Skeletal muscle satellite cell (primary cell): Measurements from ENCODE around the gene AMFR.

Source experiments
- H3K27me3 ChIP-seq: 2 replicates; pipeline ENCODE4 v1.7.0; 2013; ENCODE audit warnings: low read length; ENCODE audit not compliant: control insufficient read depth, insufficient read depth
- H3K36me3 ChIP-seq: 2 replicates; pipeline ENCODE4 v1.7.0; 2013; ENCODE audit warnings: mild to moderate bottlenecking, control low read depth, low read length; ENCODE audit not compliant: insufficient read depth
- H3K4me1 ChIP-seq: 2 replicates; pipeline ENCODE4 v1.7.0; 2013; ENCODE audit warnings: low read length; ENCODE audit not compliant: control insufficient read depth, insufficient read depth
- H3K4me2 ChIP-seq: 2 replicates; pipeline ENCODE4 v1.7.0; 2013; ENCODE audit warnings: mild to moderate bottlenecking, low read length
- H3K4me3 ChIP-seq: 2 replicates; pipeline ENCODE4 v1.7.0; 2013; ENCODE audit warnings: low read length
- H3K9ac ChIP-seq: 2 replicates; pipeline ENCODE4 v1.7.0; 2013; ENCODE audit warnings: mild to moderate bottlenecking, low read depth, low read length, moderate library complexity
- H3K9me3 ChIP-seq: replicated peaks from 2 replicates; pipeline ENCODE4 v1.7.0; 2013; ENCODE audit warnings: mild to moderate bottlenecking, control low read depth, low read length

The AMFR gene

GRCh38 chr16:56423584-56424403 is 1.6 kb downstream of the AMFR start:
- no peaks in the 10 kb centered on the region for H3K27me3 ChIP-seq
- H3K4me1 ChIP-seq = peaks cover 27% of the 10 kb centered on the region
- H3K36me3 ChIP-seq = no peaks in the 10 kb centered on the region
- H3K9me3 ChIP-seq = no peaks in the 10 kb centered on the region
- H3K4me3 ChIP-seq = peak overlapping the region; percentile 75
- H3K9ac ChIP-seq = peak overlapping the region; percentile 97
- H3K4me2 ChIP-seq = peak overlapping the region; percentile 86

- H3K4me3 ChIP-seq = no peak overlapping the region
These were observed 2.4 kb downstream of the AMFR start for GRCh38 chr16:56422896-56423441.

GRCh38 chr16:56421976-56422669 is 3.2 kb downstream of the AMFR start:
- no peaks in the 10 kb centered on the region for H3K9me3 ChIP-seq
- H3K4me1 ChIP-seq = peaks cover 30% of the 10 kb centered on the region
- H3K4me2 ChIP-seq = no peak overlapping the region
- H3K4me3 ChIP-seq = no peak overlapping the region
- no peaks in the 10 kb centered on the region for H3K27me3 ChIP-seq
- H3K36me3 ChIP-seq = no peaks in the 10 kb centered on the region
- no peak overlapping the region for H3K9ac ChIP-seq

More at GRCh38 chr16:56422896-56423441, 2.4 kb downstream of the AMFR start:
- Histone ChIP-seq H3K4me2 (peak overlapping the region; percentile 86), H3K9ac (peak overlapping the region; percentile 97), H3K9me3 (no peaks in the 10 kb centered on the region), H3K36me3 (no peaks in the 10 kb centered on the region), H3K27me3 (no peaks in the 10 kb centered on the region), H3K4me1 (peaks cover 30% of the 10 kb centered on the region)

- Histone ChIP-seq H3K4me1 (peaks cover 30% of the 10 kb centered on the region), H3K4me3 (no peak overlapping the region), H3K9ac (no peak overlapping the region), H3K4me2 (no peak overlapping the region), H3K36me3 (no peaks in the 10 kb centered on the region), H3K9me3 (no peaks in the 10 kb centered on the region), H3K27me3 (no peaks in the 10 kb centered on the region)
These were observed 4.0 kb downstream of the AMFR start for GRCh38 chr16:56421313-56421712.

- H3K4me2 ChIP-seq = no peak overlapping the region
- peaks cover 25% of the 10 kb centered on the region for H3K4me1 ChIP-seq
- no peaks in the 10 kb centered on the region for H3K9me3 ChIP-seq
- H3K36me3 ChIP-seq = no peaks in the 10 kb centered on the region
- H3K9ac ChIP-seq = no peak overlapping the region
- H3K4me3 ChIP-seq = no peak overlapping the region
- H3K27me3 ChIP-seq = no peaks in the 10 kb centered on the region
These were observed 4.7 kb downstream of the AMFR start for GRCh38 chr16:56420613-56421012.

GRCh38 chr16:56419740-56420548 is 5.4 kb downstream of the AMFR start:
- peaks cover 29% of the 10 kb centered on the region for H3K4me1 ChIP-seq

GRCh38 chr16:56417138-56417537 is 8.2 kb downstream of the AMFR start:
- Histone ChIP-seq H3K9ac (no peak overlapping the region), H3K4me1 (peaks cover 16% of the 10 kb centered on the region), H3K36me3 (no peaks in the 10 kb centered on the region), H3K9me3 (no peaks in the 10 kb centered on the region), H3K27me3 (no peaks in the 10 kb centered on the region), H3K4me2 (no peak overlapping the region), H3K4me3 (no peak overlapping the region)

More at GRCh38 chr16:56419740-56420548, 5.4 kb downstream of the AMFR start:
- Histone ChIP-seq H3K4me3 (no peak overlapping the region), H3K9ac (no peak overlapping the region), H3K27me3 (no peaks in the 10 kb centered on the region), H3K36me3 (no peaks in the 10 kb centered on the region), H3K9me3 (no peaks in the 10 kb centered on the region), H3K4me2 (no peak overlapping the region)

- Histone ChIP-seq H3K9me3 (no peaks in the 10 kb centered on the region), H3K36me3 (peaks cover 9% of the 10 kb centered on the region), H3K4me2 (no peak overlapping the region), H3K4me1 (peaks cover 16% of the 10 kb centered on the region), H3K27me3 (no peaks in the 10 kb centered on the region), H3K4me3 (no peak overlapping the region), H3K9ac (no peak overlapping the region)
These were observed 9.5 kb downstream of the AMFR start for GRCh38 chr16:56415875-56416274.

- Histone ChIP-seq H3K4me1 (peaks cover 13% of the 10 kb centered on the region), H3K4me2 (no peak overlapping the region), H3K4me3 (no peak overlapping the region), H3K27me3 (no peaks in the 10 kb centered on the region), H3K9ac (no peak overlapping the region), H3K9me3 (no peaks in the 10 kb centered on the region), H3K36me3 (peaks cover 11% of the 10 kb centered on the region)
These were observed 11.0 kb downstream of the AMFR start for GRCh38 chr16:56414366-56414765.

- Histone ChIP-seq H3K4me1 (peaks cover 15% of the 10 kb centered on the region), H3K36me3 (peaks cover 21% of the 10 kb centered on the region), H3K9me3 (no peaks in the 10 kb centered on the region), H3K4me2 (no peak overlapping the region), H3K9ac (no peak overlapping the region), H3K4me3 (no peak overlapping the region), H3K27me3 (no peaks in the 10 kb centered on the region)
These were observed 12.0 kb downstream of the AMFR start for GRCh38 chr16:56413381-56413780.

GRCh38 chr16:56411624-56412023 is 13.7 kb downstream of the AMFR start:
- Histone ChIP-seq H3K4me1 (peaks cover 15% of the 10 kb centered on the region), H3K4me3 (no peak overlapping the region), H3K27me3 (no peaks in the 10 kb centered on the region), H3K4me2 (no peak overlapping the region), H3K9ac (no peak overlapping the region), H3K9me3 (no peaks in the 10 kb centered on the region), H3K36me3 (peaks cover 28% of the 10 kb centered on the region)
